IPS-18c (cell line): ENCODE measurements around the gene DAB1.

Experiments
- H3K4me3 ChIP-seq: 2 replicates; pipeline ENCODE4 v1.7.0; 2013; ENCODE audit warnings: low read depth, mild to moderate bottlenecking, low read length, moderate library complexity; ENCODE audit not compliant: insufficient read depth
- H3K9me3 ChIP-seq: one replicate; pipeline ENCODE4 v1.6.1; 2013; ENCODE audit warnings: mild to moderate bottlenecking, low read length, moderate library complexity; ENCODE audit not compliant: control insufficient read depth, insufficient read depth

Gene DAB1

DNA sequence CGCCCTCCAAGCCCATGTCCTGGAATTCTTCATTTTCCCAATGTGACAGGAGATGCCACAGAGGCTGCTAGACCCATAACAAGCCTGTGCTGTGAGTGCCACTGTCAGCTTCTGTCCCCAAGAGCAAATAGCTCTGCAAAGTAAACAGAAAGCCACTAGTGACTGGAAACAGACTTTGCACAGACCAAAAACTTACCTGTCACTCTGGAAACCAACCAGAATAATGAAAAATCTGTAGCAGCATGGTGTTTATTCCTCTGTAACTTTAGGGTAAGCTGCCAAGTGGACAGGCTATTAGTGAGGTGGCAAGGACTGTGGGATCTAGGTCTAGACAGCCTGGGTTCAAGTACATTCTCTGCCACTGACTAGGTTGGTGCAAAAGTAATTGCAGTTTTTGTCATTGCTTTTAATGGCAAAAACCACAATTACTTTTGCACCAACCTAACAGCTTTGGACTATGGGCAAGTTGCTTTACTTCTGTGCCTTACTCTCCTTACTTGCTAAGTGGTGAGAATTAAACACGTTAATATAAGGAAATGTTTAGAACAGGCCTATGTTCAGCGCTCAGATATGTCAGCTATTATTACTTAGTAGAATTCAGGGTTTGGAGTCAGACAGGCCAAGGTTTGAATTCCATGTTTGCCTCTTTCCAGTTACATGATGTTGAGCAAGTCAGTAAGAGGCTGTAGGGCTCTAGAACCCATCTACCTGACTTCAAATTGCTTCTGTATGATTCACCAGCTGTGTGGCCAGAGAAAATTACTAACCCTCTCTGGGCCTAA, 457.8 kb downstream of the DAB1 start, which contains the start of gene C8B:
C8B (minus strand) TSS at position 100 of the 782 bp plus-strand sequence; CDS start at position 33, 67 bp downstream.
- H3K9me3 ChIP-seq: no peaks in the 10 kb centered on the region
- H3K4me3 ChIP-seq: no peak within 1 kb of the TSS

DNA sequence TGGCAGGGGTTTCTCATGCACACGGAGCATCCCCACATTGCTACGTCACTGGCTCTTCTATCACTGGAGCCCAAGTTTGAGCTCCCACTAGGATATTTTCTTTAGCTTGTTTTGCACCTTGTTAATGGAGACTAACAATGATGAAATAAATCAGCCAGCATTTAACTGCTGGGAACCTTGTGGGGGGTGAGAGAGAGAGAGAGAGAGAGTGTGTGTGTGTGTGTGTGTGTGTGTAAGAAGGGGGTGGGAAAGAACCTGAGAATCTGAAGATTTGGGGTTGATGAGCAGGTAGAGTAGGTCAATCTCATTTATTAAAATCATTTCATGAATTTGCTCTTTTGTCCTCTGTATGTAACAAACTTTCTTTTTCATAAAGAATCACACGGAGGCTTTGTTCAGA, 458.7 kb downstream of the DAB1 start:
- Histone ChIP-seq H3K9me3 (no peaks in the 10 kb centered on the region), H3K4me3 (no peak overlapping the region)

DNA sequence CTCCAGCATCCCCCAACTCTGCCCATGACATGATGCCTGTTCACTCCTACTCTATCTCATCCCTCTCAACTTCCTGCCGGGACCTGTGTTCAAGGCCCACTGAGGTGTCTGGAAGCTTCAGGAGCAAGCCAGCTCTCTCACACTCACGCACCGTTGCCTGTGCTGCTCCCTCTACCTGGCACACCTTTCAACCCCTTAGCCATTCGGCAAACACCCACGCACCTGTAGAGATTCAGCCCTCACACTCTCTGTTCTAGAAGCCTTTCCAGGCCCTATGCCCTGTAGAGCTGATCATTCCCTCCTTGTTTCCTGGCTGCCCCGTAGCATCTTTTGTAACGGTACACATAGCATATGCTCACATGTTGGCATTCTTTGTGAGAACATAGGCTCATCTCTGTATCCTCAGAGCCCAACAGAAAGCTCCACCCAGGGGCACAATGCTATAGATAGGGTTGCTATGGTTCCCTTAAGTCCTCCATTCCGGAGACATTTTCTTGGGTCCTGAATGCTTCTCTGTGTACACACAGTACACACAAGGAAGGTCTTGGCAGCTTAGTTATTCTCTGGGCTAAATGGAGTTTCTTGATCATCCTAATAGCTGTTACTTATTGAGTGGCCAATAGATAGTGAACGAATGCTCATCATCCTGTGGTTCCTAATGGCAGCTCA, 459.4 kb downstream of the DAB1 start:
- Histone ChIP-seq H3K9me3 (no peaks in the 10 kb centered on the region), H3K4me3 (no peak overlapping the region)

DNA sequence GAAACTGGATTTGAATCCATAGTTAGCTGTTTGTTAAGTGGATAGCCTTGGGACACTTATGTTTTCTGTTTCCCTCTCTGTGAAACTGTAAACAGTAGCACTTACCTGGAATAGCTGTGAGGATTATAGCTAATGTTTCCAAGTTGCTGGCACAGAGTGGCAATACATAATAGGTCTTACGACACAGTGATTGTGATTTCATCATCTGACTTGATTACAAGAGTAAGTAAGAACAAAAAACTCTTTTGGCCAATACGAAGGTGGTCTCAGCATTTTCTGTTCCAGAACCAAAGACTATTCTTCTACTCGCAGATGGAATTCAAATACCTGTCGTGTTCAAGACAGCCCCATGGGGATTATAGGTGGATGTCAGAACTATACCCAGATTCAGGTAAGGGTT, 460.2 kb downstream of the DAB1 start:
- Histone ChIP-seq H3K9me3 (no peaks in the 10 kb centered on the region), H3K4me3 (no peak overlapping the region)

GRCh38 chr1:56961426-56961825, 462.4 kb downstream of the DAB1 start:
- Histone ChIP-seq H3K9me3 (no peaks in the 10 kb centered on the region), H3K4me3 (no peak overlapping the region)

DNA sequence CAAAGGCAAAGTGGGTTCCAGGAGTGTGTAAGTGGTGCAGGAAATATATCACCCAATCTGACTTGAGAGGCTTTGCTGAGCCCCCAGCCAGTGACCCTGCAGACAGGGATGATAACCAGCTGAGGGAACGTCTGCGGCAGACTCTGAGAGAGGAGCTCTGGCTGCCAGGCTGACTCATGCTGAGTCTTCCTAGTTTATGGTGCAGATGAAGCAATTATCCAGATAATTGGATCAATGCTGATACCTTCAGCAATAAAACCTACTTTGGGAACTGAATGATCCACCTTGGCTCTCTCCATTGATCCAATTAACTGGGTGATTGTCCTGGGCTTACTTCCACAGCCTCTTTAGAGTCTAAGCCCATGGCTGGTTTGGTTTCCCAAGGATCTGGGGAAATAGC, 465.3 kb downstream of the DAB1 start:
- Histone ChIP-seq H3K9me3 (no peaks in the 10 kb centered on the region), H3K4me3 (no peak overlapping the region)

DNA sequence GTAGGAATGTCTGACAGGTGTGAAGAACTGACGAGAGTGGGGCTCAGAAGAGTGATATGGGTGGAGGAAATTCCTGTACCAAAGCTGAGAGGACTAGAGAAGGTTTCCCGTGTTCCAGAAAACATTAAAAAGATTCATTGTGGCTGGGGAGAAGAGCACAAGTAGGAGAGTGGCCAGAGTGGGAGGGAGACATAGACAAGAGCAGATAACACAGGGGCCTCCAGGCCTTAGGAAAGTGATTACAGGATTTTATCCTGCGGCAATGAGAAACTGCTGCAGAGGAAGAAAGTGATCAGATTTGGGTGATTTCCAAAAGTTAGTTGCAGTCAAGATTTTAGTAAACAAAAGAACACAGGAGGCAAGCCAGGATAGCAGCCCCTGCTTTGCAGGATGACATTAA, 465.9 kb downstream of the DAB1 start:
- no peaks in the 10 kb centered on the region for H3K9me3 ChIP-seq
- H3K4me3 ChIP-seq: no peak overlapping the region

GRCh38 chr1:56954664-56955063, 469.2 kb downstream of the DAB1 start:
- Histone ChIP-seq H3K4me3 (no peak overlapping the region), H3K9me3 (no peaks in the 10 kb centered on the region)

DNA sequence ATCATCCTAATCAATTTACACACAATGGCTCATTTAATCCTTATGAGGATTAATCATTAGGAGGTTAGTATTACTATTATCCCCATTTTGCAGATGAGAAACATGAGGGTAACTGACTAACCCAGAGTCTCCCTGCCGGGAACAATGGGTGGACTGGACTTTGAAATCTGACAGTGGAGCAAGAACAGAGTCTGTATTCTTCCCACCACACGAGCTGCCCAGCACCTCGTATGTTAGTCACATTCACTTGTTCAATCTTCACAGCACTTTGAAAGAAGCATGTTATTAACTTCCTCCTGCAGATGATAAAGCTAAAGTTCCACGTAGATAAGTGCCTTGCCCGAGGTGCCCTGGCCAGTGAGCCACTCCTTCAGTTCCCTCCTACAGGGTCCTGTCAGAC, 470.5 kb downstream of the DAB1 start:
- Histone ChIP-seq H3K9me3 (no peaks in the 10 kb centered on the region), H3K4me3 (no peak overlapping the region)

GRCh38 chr1:56952501-56952900, 471.4 kb downstream of the DAB1 start:
- H3K9me3 ChIP-seq: no peaks in the 10 kb centered on the region
- no peak overlapping the region for H3K4me3 ChIP-seq

DNA sequence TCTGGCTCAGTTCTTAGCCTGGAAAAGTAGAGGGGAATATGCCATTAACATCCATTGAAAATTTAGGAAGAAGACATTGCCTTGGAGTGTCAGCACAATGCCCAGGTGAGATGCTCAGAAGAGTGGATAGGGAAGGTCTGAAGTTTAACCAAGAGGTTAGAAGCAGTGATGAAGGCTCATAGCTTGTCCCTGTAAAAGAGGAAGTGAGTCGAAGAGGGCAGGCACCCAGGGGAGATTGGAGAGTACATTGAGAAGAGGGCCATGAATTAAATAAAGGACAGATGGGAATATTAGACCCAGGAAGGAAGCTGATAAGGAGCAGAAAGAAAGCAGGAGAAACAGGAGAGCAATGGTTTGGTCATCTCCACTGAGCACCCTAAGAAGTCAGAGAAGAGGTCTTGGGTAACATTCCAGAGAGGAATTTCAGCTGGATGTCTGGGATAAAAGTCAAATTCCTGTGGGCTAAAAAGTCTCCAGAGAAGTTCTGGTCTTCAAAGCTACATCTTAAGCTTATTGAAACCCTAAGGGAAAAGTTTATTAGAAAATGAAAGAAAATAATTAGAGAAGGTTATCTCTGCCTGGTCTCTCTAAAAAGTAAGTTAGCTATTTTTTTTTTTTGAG, 475.3 kb downstream of the DAB1 start:
- Histone ChIP-seq H3K9me3 (no peaks in the 10 kb centered on the region), H3K4me3 (no peak overlapping the region)
